Glutamatergic neuron (in vitro differentiated cells): Measurements from ENCODE around the gene UCN. TPM values are rescaled to one million over a fixed set of nuclear protein-coding genes. Genes with fewer than 3 reads are reported as not detected.

Experiments used
- DNase-seq: peaks from one replicate; pipeline ENCODE4 v3.0.0; 2022
- H3K27ac Mint-ChIP-seq: one replicate; pipeline ENCODE4 v1.8.0; 2020; ENCODE audit warnings: mild to moderate bottlenecking, mixed read lengths, inconsistent platforms; ENCODE audit not compliant: unreplicated experiment
- H3K27me3 Mint-ChIP-seq: one replicate; pipeline ENCODE4 v1.8.0; 2020; ENCODE audit warnings: mild to moderate bottlenecking, moderate library complexity, mixed read lengths, inconsistent platforms; ENCODE audit not compliant: unreplicated experiment
- H3K36me3 Mint-ChIP-seq: one replicate; pipeline ENCODE4 v1.8.0; 2020; ENCODE audit warnings: mild to moderate bottlenecking, mixed read lengths, inconsistent platforms; ENCODE audit not compliant: unreplicated experiment
- H3K4me1 Mint-ChIP-seq: one replicate; pipeline ENCODE4 v1.8.0; 2020; ENCODE audit warnings: mild to moderate bottlenecking, low read depth, mixed read lengths, inconsistent platforms; ENCODE audit not compliant: unreplicated experiment
- H3K4me3 Mint-ChIP-seq: one replicate; pipeline ENCODE4 v1.8.0; 2020; ENCODE audit warnings: mild to moderate bottlenecking, mixed read lengths, inconsistent platforms; ENCODE audit not compliant: unreplicated experiment
- H3K9me3 Mint-ChIP-seq: one replicate; pipeline ENCODE4 v1.8.0; 2020; ENCODE audit warnings: mild to moderate bottlenecking, moderate library complexity, mixed read lengths, inconsistent platforms; ENCODE audit not compliant: unreplicated experiment
- total RNA-seq: library from RNA; stranded (reverse); fragmentation: NEBNext Ultra II Directional; extraction: Animal tissue kit (Norgen Biotek cat#: 25700); gene quantifications from one replicate; pipeline ENCODE4 v1.2.1, GENCODE V29; 2021; ENCODE audit not compliant: unreplicated experiment
- TF ChIP-seq, protein P1 (sequence below): fragments of 200-600 bp; sonication (generic); IDR thresholded peaks from one replicate; pipeline ENCODE4 v1.5.0; 2021; ENCODE audit not compliant: partially characterized antibody, unreplicated experiment

Gene UCN
- total RNA-seq, 1 donor from 2014 or later, result 1.9 TPM

- no peak for DNase-seq
- no peak overlapping the region for H3K4me3 Mint-ChIP-seq
- no peak overlapping the region for H3K27ac Mint-ChIP-seq
- H3K27me3 Mint-ChIP-seq, result peaks cover 4% of the 10 kb centered on the region
- TF ChIP-seq, protein P1, sequence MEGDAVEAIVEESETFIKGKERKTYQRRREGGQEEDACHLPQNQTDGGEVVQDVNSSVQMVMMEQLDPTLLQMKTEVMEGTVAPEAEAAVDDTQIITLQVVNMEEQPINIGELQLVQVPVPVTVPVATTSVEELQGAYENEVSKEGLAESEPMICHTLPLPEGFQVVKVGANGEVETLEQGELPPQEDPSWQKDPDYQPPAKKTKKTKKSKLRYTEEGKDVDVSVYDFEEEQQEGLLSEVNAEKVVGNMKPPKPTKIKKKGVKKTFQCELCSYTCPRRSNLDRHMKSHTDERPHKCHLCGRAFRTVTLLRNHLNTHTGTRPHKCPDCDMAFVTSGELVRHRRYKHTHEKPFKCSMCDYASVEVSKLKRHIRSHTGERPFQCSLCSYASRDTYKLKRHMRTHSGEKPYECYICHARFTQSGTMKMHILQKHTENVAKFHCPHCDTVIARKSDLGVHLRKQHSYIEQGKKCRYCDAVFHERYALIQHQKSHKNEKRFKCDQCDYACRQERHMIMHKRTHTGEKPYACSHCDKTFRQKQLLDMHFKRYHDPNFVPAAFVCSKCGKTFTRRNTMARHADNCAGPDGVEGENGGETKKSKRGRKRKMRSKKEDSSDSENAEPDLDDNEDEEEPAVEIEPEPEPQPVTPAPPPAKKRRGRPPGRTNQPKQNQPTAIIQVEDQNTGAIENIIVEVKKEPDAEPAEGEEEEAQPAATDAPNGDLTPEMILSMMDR, result no peak
- H3K36me3 Mint-ChIP-seq, result peaks cover 13% of the 10 kb centered on the region
- peaks cover 2% of the 10 kb centered on the region for H3K4me1 Mint-ChIP-seq
- no peaks in the 10 kb centered on the region for H3K9me3 Mint-ChIP-seq
Measured at GRCh38 chr2:27314709-27315108, 6.5 kb upstream of the UCN start.

GRCh38 chr2:27313882-27314645 lies 5.8 kb upstream of the UCN start:
- no peak overlapping the region for H3K27ac Mint-ChIP-seq
- no peak overlapping the region for H3K4me3 Mint-ChIP-seq
- peaks cover 15% of the 10 kb centered on the region for H3K36me3 Mint-ChIP-seq
- H3K27me3 Mint-ChIP-seq, result peaks cover 5% of the 10 kb centered on the region
- no peak for DNase-seq
- H3K9me3 Mint-ChIP-seq, result no peaks in the 10 kb centered on the region
- TF ChIP-seq, protein P1, result no peak
- peaks cover 2% of the 10 kb centered on the region for H3K4me1 Mint-ChIP-seq

DNA sequence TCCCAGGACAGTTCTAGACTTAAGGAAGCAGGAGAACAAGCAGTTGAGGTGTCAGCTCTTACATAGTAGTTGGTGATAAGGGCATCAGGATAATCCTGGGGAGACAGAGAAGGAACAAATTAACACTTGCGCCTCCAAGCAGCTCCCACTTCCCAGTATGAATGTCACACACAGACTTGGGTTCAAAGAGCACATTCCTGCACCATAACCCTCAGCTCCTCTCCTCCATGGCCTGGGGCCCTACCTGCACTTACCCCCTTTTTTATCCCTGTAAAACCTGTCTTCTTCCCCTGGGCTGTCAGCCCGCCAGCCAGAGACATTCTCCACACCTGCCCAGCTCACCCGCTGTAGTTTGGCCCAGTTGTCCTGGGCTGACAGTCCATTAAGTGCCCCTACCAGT lies 3.9 kb upstream of the UCN start:
- Mint-ChIP-seq H3K9me3 (no peaks in the 10 kb centered on the region), H3K27me3 (peaks cover 9% of the 10 kb centered on the region), H3K4me3 (peak overlapping the region; percentile 15), H3K4me1 (peaks cover 4% of the 10 kb centered on the region), H3K36me3 (peaks cover 15% of the 10 kb centered on the region), H3K27ac (no peak overlapping the region)
- DNase-seq, result no peak
- TF ChIP-seq, protein P1, result no peak

GRCh38 chr2:27309651-27310050 lies 1.4 kb upstream of the UCN start:
- Mint-ChIP-seq H3K36me3 (peaks cover 13% of the 10 kb centered on the region), H3K9me3 (peaks cover 2% of the 10 kb centered on the region), H3K4me1 (peaks cover 4% of the 10 kb centered on the region), H3K4me3 (no peak overlapping the region), H3K27ac (no peak overlapping the region), H3K27me3 (peaks cover 12% of the 10 kb centered on the region)
- no peak for DNase-seq
- TF ChIP-seq, protein P1, result no peak
